Astrocyte of the spinal cord (primary cell): ENCODE data around the gene MRPL24.
"Not testable (repeated sequence)": the region's sequence is repeated elsewhere in the genome, so short reads cannot be mapped to it uniquely, and the experiment has no call there.

ENCODE experiments used
- DNase-seq: peaks from one replicate; pipeline ENCODE4 v3.0.0; 2011; ENCODE audit warnings: low read depth, low spot score
- H3K4me3 ChIP-seq: 2 replicates; pipeline ENCODE4 v1.5.1; 2011; ENCODE audit warnings: low read depth, mild to moderate bottlenecking, low read length, moderate library complexity
- in situ Hi-C: cut with HindIII; loops from 2 replicates; pipeline ENCODE4 v1.10.0; 2017; ENCODE audit warnings: low sequenced_read_pairs
- TF ChIP-seq, protein P1 (sequence below): IDR thresholded peaks from 2 replicates; pipeline ENCODE4 v1.5.1; 2012; ENCODE audit warnings: low read depth, mild to moderate bottlenecking, low read length, inconsistent platforms

The MRPL24 gene

DNA sequence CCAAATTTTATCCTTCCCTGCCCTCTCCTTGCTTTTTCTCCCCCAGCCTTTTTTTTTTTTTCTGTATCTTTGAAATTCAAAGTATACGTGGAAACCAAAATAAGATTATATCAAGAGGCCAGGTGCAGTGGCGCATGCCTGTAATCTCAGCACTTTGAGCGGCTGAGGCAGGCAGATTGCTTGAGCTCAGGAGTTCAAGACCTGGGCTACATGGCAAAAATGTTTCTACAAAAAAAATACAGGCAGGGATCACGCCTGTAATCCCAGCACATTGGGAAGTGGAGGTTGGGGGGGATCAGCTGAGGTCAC, 19.9 kb upstream of the MRPL24 start:
- no peak overlapping the region for H3K4me3 ChIP-seq
- in situ Hi-C loops, result no loop called here
- DNase-seq, result no peak
- TF ChIP-seq, protein P1, sequence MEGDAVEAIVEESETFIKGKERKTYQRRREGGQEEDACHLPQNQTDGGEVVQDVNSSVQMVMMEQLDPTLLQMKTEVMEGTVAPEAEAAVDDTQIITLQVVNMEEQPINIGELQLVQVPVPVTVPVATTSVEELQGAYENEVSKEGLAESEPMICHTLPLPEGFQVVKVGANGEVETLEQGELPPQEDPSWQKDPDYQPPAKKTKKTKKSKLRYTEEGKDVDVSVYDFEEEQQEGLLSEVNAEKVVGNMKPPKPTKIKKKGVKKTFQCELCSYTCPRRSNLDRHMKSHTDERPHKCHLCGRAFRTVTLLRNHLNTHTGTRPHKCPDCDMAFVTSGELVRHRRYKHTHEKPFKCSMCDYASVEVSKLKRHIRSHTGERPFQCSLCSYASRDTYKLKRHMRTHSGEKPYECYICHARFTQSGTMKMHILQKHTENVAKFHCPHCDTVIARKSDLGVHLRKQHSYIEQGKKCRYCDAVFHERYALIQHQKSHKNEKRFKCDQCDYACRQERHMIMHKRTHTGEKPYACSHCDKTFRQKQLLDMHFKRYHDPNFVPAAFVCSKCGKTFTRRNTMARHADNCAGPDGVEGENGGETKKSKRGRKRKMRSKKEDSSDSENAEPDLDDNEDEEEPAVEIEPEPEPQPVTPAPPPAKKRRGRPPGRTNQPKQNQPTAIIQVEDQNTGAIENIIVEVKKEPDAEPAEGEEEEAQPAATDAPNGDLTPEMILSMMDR, result no peak

DNA sequence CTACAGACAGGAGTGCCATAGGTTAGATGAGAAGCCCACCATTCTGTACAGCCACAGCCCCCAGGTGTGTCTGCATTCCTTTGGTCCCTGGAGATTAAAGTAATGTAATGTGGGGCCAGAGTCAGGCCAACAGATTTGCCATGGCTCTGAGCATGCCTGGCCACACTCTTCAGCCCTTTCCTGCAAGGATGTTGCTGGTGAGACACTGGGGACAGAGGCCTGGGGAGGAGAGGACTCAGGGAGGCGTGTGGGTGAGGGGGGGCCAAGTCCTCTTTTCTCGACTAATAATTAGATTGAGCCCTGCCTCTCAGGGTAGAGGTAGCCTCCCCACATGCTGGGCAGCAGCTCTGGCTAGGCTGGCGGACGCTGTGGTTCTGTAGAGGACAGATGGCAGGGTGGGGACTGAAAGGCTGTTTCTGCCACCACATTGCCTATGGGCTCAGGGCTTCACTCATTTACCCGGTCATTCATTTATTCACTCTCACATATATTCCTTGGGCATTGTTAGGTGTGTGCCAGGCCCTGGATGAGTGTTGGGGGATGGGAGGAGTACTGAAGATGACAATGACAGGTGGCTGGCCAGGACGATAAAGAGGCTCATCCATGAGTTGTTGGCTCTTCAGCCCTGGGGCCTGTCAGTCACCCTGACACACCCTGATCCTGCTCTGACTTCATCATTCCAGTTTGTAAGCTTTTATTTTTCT, 19.4 kb upstream of the MRPL24 start:
- DNase-seq, result no peak
- in situ Hi-C loops, result no loop called here
- no peak overlapping the region for H3K4me3 ChIP-seq
- TF ChIP-seq, protein P1, result no peak

DNA sequence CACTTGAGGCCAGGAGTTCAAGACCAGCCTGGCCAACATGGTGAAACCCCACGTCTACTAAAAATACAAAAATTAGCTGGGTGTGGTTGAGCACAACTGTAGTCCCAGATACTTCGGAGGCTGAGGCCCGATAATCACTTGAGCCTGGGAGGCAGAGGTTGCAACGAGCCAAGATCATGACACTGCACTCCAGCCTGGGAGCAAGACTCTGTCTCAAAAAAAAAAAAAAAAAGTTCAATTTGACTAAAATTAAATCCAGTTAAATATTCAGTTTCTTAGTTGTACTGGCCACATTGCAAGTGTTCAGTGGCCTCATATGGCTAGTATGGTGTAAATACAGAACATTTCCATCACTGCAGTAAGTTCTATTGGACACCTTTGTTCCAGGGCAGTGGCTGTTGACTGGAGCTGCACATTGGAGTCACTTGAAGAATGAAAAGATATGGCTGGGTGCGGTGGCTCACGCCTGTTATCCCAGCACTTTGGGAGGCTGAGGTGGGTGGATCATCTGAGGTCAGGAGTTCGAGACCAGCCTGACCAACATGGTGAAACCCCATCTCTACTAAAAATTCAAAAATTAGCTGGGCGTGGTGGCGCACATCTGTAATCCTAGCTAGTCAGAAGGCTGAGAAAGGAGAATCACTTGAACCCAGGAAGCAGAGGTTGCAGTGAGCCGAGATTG, 16.8 kb upstream of the MRPL24 start:
- in situ Hi-C loops, H3K4me3 ChIP-seq: not testable (repeated sequence)

DNA sequence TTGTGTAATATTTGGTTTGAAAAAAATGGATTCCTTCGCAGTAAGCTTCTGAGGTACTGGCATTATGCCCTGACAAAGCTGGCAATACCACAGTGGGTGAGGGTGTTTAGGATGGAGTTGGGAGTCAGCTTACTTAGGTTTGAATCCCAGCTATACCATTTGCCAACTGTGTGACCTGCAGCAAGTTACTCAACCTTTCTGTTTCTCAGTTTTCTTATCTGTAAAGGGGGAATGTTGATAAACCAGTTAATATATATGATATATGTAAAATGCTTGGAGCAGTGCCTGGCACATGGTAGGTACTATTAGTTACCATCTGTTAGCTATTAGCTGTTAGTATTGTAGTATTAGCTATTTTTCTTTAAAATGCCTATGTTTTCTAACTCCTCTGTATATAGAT, 15.5 kb upstream of the MRPL24 start:
- in situ Hi-C loops, result no loop called here
- DNase-seq, result no peak
- no peak overlapping the region for H3K4me3 ChIP-seq
- TF ChIP-seq, protein P1, result no peak

More for the DNA sequence above, 16.8 kb upstream of the MRPL24 start:
- not testable (repeated sequence) for DNase-seq

DNA sequence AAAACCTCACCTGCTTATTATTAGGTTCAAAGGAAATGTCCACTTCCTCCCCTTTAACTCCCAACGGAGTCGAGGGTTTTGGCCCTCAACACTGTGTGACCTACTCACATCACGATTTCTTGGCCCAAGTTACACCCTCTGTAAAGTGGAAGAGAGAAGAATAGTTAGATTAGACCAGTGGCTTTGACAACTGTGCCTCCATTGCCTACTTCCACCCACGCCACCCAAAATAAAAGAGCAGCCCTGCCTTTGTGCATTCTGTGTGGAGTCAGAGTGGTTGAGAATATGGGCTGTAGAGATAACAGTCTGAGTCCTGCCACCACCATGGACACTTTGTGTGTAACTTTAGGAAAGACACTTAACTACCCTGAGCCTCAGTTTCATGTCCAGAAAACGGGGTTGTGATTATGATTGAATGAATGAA, 14.7 kb upstream of the MRPL24 start:
- in situ Hi-C loops, result no loop called here

DNA sequence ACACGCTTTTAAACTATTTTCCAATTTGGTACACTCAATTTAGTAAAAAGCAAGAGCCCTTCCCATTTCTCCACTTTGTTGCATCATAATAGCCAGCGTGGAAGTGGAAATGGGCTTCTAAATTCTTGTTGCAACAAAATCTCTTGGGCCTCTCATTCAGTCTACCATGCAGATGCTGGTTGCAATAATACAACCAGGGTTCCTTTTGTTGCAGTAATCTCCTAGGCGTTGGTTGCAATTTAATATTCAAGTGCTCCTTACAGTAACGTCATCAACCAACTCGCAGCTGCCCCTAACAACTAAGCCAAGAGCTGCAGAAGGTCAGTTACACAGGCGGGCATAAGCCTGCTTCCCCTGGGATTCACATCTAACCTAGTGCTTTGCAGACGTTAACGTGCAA, 13.3 kb upstream of the MRPL24 start:
- DNase-seq, result no peak
- in situ Hi-C loops, result no loop called here

More for the DNA sequence above, 14.7 kb upstream of the MRPL24 start:
- DNase-seq, result no peak
- TF ChIP-seq, protein P1, result no peak
- H3K4me3 ChIP-seq, result no peak overlapping the region

More for the DNA sequence above, 13.3 kb upstream of the MRPL24 start:
- H3K4me3 ChIP-seq, result no peak overlapping the region
- TF ChIP-seq, protein P1, result no peak
